ENCODE measurements around the gene RABAC1.

GRCh38 chr19:41999878-42000208 is 40.7 kb upstream of the RABAC1 start:
- TF ChIP-seq EZH2 (IDR thresholded peaks at IDR 0.05; ENCODE audit: insufficient read depth, poor library complexity, severe bottlenecking) (no peak), EZH2phosphoT487 (IDR thresholded peaks at IDR 0.05; ENCODE audit: insufficient read depth, low read depth) (no peak)

Measured in GM23248 (cell line).